Activated naive CD4-positive, alpha-beta T cell treated with anti-CD3 and anti-CD28 coated beads, Interleukin-2, amount 50 U/mL, for 72 hours (primary cell): ENCODE data around the gene ZFPM1. TPM values are rescaled to one million over a fixed set of nuclear protein-coding genes. Genes with fewer than 3 reads are reported as not detected.
"Not testable (repeated sequence)": the region's sequence is repeated elsewhere in the genome, so short reads cannot be mapped to it uniquely, and the experiment has no call there.

Source experiments
- ATAC-seq, 2 donors: fragments of 150-1000 bp; cut with Tn5 transposase; 2 replicates each; pipeline ENCODE4 v1.10.0; 2021; ENCODE audit warnings: mild to moderate bottlenecking in 2 of 2, moderate library complexity in 2 of 2
- DNase-seq, 2 donors: peaks; one replicate each; pipeline ENCODE4 v3.0.0; 2021 to 2022; ENCODE audit warnings: low spot score in 2 of 2
- H3K27ac Mint-ChIP-seq, 2 donors: one replicate each; pipeline ENCODE4 v1.8.0; 2022; ENCODE audit warnings: mild to moderate bottlenecking in 2 of 2, mixed read lengths in 2 of 2
- H3K36me3 Mint-ChIP-seq, 2 donors: one replicate each; pipeline ENCODE4 v1.8.0; 2022; ENCODE audit warnings: mixed read lengths in 2 of 2
- H3K9me3 Mint-ChIP-seq, 2 donors: one replicate each; pipeline ENCODE4 v1.8.0; 2022; ENCODE audit warnings: mixed read lengths in 2 of 2
- total RNA-seq, 2 donors: library from RNA; stranded (reverse); gene quantifications; one replicate each; pipeline ENCODE4 v1.2.3, GENCODE V29; 2022

The ZFPM1 gene
- total RNA-seq, 2 donors from 2014 or later = 15.5 to 25.1 TPM

DNA sequence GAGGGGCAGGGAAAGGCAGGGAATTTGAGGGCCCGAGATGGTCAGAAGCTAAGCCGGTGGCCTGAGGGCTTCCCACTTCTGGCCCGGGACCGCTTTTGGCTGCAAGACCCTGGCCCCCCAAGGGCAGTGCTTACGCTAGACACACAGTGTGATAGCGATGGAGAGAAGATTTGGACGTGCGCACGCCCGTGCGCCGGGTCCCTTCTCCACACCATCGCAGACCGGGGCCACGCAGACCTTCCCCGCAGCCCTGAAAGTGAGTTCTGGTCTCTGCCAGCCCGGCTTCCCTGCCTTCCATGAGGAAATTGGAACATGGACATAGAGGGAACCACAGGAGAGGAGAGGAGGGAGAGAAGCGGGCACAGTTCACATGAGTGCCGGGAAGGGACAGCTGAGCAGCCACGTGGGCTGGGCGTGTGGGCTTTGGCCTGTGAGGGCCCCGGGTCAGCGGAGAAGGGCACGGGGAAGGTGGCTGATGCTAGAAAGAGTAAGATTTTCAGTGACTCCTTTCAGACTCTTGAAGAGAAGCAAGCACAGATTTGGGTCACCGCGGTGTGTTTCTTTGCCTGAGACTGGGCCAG is 23.8 kb downstream of the ZFPM1 start:
- Mint-ChIP-seq H3K27ac (peak overlapping the region in 1 of 2 donors; percentile 36), H3K36me3 (no peaks in the 10 kb centered on the region), H3K9me3 (no peaks in the 10 kb centered on the region)
- ATAC-seq (no peak), DNase-seq (no peak)

DNA sequence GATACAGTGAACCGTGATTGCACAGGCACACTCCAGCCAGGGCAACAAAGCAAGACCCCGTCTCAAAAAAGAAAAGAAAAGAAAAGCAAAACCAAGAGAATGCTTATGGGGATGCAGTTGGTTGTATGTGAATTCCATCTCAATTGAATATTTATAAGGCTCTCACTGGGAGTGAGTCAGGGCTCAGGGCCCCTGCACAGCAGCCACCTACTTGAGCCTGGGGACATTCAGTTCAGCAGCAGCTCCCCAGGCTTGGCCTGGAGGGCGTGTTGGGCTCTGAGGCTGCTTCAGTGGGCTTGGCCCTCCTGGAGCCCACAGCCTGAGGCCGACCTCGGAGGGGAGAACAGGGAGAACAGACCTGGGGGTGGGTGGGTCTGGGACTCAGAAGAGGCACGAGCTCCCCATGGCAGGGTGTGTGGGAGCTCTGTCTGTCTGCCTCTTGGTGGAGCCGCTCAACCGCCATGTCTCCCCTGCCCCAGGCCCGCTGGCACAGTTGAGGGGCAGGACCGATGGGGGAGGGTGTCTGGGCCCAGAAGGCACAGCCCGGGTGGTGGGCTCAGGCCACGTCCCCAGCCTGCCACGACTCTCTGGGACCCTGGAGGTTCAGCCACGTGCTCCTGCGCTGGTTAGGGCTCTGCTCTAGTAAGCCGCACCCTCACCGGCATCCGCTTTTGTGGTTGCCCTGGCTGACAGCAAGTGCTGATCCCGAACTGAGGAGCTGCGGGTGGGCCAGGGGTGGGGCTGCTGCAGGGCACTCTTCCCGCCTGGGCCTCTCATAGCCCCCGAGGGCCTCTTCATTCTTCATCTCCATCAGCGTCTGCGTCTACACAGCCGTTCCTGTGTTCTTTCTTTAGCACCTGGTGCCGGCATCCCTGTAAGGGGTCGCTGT is 24.8 kb downstream of the ZFPM1 start:
- H3K9me3 Mint-ChIP-seq = no peaks in the 10 kb centered on the region
- DNase-seq (no peak), ATAC-seq (peak; percentile 38 to 56)
- H3K36me3 Mint-ChIP-seq = no peaks in the 10 kb centered on the region
- H3K27ac Mint-ChIP-seq = no peak overlapping the region

- ATAC-seq (peak in 1 of 2 donors; percentile 21), DNase-seq (no peak)
- H3K27ac Mint-ChIP-seq = no peak overlapping the region
- no peaks in the 10 kb centered on the region for H3K9me3 Mint-ChIP-seq
- H3K36me3 Mint-ChIP-seq = no peaks in the 10 kb centered on the region
Observed at GRCh38 chr16:88478889-88479792, 26.1 kb downstream of the ZFPM1 start.

GRCh38 chr16:88479793-88480760 is 27.0 kb downstream of the ZFPM1 start:
- H3K27ac Mint-ChIP-seq = peak overlapping the region in 1 of 2 donors; percentile 90
- no peaks in the 10 kb centered on the region for H3K9me3 Mint-ChIP-seq
- no peaks in the 10 kb centered on the region for H3K36me3 Mint-ChIP-seq
- ATAC-seq (peak in 1 of 2 donors; percentile 51), DNase-seq (no peak)

- Mint-ChIP-seq H3K27ac (no peak overlapping the region), H3K9me3 (no peaks in the 10 kb centered on the region), H3K36me3 (no peaks in the 10 kb centered on the region)
- no peak for DNase-seq
- no peak for ATAC-seq
Observed at GRCh38 chr16:88480829-88481228, 27.7 kb downstream of the ZFPM1 start.

- no peak for DNase-seq
- H3K9me3 Mint-ChIP-seq = no peaks in the 10 kb centered on the region
- H3K36me3 Mint-ChIP-seq = no peaks in the 10 kb centered on the region
Observed at GRCh38 chr16:88481851-88482250, 28.8 kb downstream of the ZFPM1 start.

GRCh38 chr16:88482630-88483391 is 29.7 kb downstream of the ZFPM1 start:
- H3K9me3 Mint-ChIP-seq = no peaks in the 10 kb centered on the region
- no peak for DNase-seq
- H3K36me3 Mint-ChIP-seq = no peaks in the 10 kb centered on the region
- no peak overlapping the region for H3K27ac Mint-ChIP-seq
- no peak for ATAC-seq

More at GRCh38 chr16:88481851-88482250, 28.8 kb downstream of the ZFPM1 start:
- ATAC-seq = no peak
- no peak overlapping the region for H3K27ac Mint-ChIP-seq

DNA sequence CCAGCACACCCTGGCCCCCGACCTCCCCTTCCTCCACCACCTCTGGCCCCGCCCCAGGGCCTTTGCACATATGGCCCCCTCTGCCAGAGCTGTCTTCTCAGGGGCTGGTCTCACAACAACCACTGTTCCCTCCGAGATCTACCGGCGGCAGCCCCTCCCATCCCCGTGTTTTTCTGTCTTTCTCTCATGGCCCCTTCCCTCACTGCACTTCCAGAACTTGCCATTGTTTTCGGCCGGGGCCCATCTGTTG is 30.2 kb downstream of the ZFPM1 start:
- no peak for DNase-seq
- ATAC-seq = no peak
- no peaks in the 10 kb centered on the region for H3K36me3 Mint-ChIP-seq
- no peaks in the 10 kb centered on the region for H3K9me3 Mint-ChIP-seq
- peak overlapping the region in 1 of 2 donors; percentile 74 for H3K27ac Mint-ChIP-seq

DNA sequence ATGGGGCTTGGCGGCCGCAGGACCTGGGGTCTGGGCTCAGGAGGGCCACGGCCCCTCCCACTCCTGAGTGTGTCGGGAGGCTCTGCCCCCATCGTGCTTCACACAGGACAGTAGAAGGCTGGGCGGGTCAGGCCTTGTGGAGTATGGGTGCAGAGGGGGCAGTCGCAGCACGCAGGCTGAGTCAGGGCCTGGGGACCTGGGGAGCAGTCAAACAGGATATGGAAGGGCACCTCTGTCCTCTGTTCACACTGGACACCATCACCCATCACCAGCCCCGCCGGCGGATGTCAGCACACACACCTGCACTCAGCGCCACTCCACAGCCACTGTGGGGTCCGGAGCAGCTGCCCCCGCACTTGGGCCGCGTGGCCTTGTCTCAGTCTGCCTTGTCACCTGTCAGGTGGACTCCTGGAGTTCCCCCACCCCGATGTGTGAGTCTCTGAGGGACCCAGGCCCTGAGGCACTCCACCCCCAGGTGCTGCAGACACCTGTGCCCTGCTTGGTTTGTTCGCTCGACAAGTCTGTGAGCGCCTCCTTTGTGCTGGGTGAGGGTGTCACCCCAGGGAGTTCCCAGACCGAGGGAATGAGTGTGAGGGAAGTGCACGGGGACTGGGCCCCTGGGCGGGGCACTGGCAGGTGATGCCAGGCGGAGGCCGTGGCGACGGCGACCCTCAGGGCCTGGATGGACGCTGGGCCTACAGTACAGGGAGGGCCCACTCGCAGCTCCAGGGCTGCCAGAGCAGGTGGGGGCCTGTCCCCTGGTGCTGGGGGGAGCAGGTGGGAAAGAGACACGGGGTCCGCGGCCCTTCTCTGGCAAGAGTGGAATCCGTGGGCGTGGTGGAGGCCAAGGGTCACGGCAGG is 31.7 kb downstream of the ZFPM1 start:
- Mint-ChIP-seq H3K9me3 (no peaks in the 10 kb centered on the region), H3K36me3 (no peaks in the 10 kb centered on the region), H3K27ac (no peak overlapping the region)
- DNase-seq (no peak), ATAC-seq (no peak)

GRCh38 chr16:88485366-88485741 is 32.3 kb downstream of the ZFPM1 start:
- not testable (repeated sequence) for H3K27ac Mint-ChIP-seq, ATAC-seq, DNase-seq, H3K9me3 Mint-ChIP-seq, H3K36me3 Mint-ChIP-seq

- Mint-ChIP-seq H3K27ac (no peak overlapping the region), H3K36me3 (no peaks in the 10 kb centered on the region), H3K9me3 (no peaks in the 10 kb centered on the region)
- no peak for DNase-seq
- ATAC-seq = no peak
Observed at GRCh38 chr16:88486398-88487123, 33.5 kb downstream of the ZFPM1 start.

DNA sequence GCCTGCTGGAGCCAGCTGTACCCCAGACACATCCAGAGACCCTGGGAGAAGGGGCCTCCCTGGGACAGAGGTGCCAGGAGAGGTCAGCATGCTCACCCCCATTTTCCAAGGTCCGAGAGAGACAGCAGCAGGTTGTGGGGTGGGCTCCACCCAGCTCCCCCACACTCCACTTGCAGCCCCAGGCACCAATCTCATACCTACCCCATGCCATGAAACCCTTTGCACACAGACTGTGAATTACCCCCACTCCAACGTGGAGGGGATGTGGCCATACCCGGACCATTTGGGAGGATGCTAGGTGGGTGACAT is 34.0 kb downstream of the ZFPM1 start:
- no peaks in the 10 kb centered on the region for H3K36me3 Mint-ChIP-seq
- H3K27ac Mint-ChIP-seq = no peak overlapping the region
- no peaks in the 10 kb centered on the region for H3K9me3 Mint-ChIP-seq
- ATAC-seq = no peak
- no peak for DNase-seq

- DNase-seq (no peak), ATAC-seq (no peak)
- no peak overlapping the region for H3K27ac Mint-ChIP-seq
- no peaks in the 10 kb centered on the region for H3K36me3 Mint-ChIP-seq
- H3K9me3 Mint-ChIP-seq = no peaks in the 10 kb centered on the region
Observed at GRCh38 chr16:88487920-88488851, 35.1 kb downstream of the ZFPM1 start.
